GM21390 (cell line): ENCODE data around the gene ELP4.
A peak's percentile ranks its signal among the peaks of the same experiment; 100 is the strongest.
"Not testable (repeated sequence)": the region's sequence is repeated elsewhere in the genome, so short reads cannot be mapped to it uniquely, and the experiment has no call there.

Experiments
- ATAC-seq: cut with Tn5 transposase; IDR thresholded peaks from one replicate; pipeline ENCODE4 v1.9.1; 2021; ENCODE audit not compliant: unreplicated experiment

ELP4 gene

DNA sequence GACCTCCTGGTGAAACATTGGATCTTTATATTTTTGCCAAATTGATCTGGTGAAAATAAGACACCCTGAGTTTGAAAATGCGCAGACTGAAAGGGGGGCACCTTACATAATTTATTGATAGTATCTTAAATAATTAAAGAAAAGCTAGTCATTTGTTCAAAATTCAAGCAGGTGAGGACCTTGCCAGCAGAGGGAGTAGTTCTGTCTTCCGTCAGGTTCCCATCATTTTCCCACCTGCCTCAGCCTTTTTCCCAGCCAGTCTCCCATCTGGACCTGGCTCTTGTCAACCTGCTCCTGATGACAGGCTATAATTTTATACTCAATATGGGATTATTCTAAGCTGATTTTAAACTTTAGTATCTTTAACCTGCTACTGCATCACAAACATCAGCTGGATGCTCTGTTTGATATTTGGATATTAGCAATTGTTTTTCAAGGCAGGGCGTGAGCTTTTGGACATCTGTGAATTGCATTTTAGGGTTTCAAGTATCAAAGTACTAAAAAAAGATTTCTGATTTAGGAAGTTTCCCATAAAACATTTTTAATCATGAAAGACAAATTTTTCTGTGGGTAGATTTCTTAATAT lies 132.0 kb downstream of the ELP4 start:
- no peak for ATAC-seq

DNA sequence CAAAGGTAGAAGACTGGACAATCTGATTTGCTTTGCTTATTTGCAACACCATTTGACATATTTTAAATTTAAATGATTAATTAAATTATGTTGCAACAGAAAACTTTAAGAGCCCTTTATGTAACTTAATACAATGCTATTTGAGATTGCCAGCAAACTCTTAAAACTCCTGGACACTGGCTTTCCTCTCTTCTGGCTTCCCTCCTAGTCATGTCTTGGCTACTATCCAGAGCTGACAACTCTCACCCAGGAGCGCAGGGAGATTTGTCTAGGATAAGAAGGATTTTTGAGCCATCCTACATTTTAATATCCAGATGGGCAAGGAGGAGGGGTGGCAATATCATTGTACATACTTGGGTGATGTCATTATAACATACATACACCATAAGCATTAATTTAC lies 134.3 kb downstream of the ELP4 start:
- no peak for ATAC-seq

DNA sequence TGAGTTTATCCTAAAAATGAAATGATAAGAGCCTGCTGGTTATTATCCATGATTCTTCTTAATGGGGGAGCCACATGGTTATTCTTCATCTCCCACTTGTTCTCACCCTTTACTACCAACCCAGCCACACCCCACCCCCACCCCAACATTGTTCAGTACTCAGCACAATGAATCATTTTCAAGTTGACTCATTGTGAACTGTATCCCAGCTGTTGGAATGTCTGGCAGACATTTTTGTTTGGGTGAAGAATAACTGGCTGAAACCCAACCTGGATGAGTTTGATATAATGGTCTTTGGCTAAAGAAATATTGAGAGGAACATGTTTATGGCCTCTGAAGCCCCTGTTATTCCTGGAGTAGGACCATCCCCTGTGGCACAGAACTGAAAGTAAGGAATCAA lies 136.2 kb downstream of the ELP4 start:
- no peak for ATAC-seq

DNA sequence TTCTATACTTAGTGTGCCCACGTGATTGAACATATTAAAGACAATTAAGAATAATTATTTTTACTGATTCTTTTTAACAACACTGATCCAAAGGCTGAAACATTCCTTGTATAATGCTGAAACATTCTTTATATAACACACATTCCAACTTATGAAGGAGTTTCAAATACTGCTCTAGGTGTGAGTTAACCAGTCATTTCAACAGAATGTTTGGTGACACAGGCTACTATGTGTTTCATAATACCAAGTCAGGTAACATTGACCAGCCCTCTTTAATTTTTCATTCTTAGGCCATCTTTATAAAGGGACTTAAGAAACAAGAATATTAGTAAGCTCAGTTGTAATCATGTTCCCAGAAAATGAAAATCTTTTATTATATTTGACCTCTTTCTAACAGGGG lies 136.6 kb downstream of the ELP4 start:
- ATAC-seq: no peak

DNA sequence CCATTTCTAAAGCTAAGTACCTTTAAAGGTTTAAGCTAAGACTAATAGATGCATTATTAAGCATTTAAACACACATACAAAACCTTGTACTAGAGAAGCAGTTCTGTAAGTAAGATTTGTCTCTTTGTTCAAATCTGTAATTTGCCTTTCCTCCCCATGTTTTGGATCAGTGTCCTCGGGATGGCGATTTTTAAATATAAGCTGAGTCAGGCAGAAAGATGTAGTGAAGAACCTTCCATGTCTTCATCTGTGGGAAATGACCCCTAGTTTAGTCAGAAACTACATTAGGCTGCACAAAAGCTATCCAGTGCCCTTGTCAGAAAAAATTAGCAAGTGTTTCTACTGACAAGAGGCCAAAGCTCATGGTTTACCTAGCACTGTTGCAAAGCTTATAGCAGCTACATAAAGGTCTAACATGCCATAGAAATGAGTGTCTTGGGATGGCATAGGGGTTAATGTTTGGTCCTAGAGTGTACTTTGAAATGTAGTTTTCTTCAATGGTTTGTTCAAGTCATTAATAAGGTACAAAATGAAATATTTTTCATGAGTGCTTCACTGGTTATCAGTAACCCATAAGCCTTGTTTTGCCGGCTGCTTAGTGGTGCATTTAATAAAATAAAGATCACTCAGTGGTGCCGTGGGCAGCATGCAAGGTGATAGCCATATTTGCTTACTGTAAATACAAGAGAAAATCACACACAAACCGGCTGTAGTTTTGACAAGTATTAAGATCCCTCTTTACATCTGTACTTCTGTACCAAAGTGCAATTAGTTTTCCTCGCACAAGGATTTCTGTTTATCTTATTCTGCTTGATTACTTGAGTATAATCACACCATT lies 139.8 kb downstream of the ELP4 start:
- no peak for ATAC-seq

DNA sequence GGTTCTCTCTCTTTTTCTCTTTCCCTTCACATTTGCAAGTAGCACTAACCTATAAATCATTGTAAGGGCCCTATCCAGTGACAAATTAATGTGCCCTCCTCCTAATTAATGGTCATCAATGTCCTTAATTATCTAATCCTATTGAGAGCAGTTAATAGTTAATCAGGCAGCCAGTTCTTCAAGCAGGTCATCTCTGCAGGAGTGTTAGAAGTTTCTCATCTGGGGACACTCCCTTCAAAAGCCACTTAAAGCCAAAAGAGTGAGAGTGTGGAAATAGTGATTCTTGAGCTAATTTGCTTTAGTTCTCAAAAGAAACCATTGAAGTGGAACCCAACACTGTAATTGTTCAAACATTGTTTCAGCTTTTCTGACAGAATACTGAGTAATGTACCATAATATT lies 141.6 kb downstream of the ELP4 start:
- ATAC-seq: no peak

DNA sequence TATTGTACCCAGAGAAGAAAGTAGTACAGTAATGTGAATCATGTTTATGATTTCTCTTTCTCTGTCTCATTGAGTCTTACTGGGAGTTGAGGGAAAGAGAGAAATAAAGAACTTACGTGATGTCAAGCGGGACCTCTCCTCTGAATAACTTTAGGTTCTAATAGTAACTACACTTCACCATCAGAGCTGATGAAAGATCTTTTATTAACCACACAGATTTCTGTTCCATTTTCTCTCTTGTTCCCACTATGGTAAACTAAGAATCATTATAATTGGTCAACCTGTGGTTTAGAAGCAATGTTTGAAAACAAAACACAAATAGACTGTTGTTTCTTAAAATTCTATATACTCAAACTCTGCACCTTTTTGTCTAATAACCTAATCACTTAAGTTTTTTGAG lies 142.3 kb downstream of the ELP4 start:
- peak; percentile 79 for ATAC-seq

DNA sequence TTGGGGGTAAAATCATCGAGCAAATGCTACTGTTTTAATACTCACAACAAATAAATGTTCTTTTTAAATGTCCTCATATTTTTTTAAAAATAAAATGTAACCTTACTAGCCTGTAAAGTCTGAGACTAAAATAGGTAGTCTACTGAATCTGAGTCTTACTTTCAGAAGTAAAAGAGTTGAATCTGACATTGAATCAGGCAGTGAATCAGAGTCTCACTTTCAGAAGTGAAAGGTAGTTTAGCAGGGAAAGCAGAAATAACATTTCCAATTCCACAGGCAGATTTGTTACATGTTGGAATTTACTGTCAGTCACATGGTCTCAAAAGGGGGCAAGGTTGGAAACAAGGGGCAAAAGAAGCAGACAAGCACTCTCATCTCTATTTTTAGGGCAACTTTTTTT lies 143.0 kb downstream of the ELP4 start:
- ATAC-seq: peak; percentile 75

DNA sequence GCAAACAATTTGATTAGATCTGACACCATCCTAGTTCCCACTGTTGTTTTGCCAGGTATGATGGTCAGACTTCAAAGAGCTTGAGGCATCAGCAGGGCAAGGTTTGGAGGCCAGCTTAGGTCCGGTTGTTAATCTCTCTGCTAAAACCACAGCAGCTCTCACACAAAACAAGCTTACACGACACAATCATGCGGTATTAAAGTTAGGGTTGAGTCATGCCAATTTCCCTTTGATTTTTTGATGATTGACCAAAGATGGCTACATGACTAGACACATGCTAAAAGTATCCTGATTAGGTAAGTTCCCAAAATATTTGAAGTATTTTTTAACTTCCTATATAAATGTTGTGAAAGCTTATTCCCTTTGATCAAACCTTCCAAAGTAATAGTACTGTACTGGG lies 145.9 kb downstream of the ELP4 start:
- no peak for ATAC-seq

DNA sequence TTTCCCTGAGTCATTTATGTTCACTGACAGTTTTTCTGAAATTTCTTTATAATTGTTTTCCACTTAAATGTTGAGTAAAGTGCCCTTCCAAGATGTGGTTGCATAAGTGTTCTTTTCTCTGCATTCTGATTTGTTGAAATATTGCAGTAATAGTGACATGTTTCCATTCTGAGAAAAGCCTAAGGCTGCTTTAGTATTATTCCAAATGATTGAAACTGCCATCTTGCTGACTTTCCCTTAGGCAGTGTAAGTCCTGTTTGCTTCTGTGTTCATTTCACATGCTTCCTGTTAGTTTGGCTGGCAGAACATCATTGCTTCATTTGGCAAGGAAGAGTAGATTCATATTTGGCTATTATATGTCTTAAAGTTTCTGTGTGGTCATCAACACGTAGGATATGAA lies 146.5 kb downstream of the ELP4 start:
- ATAC-seq: no peak

DNA sequence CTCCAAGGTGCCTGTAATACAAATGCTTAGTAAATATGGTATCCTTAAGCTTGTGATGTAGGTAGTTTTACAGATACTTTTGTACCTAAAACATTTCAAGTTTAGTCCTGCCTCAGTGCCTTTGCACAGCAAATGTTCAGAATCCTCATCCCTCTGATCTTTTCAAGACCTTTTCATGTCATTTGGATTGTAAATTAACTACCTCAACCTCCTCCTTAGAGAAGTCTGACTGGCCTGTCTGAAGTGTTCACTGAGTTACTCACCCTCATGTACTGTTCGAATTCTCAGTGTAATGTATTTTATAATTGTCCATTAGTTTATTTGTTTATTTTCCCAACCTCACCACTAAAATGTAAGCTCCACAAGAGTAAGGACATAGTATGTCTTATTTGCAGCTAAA lies 147.5 kb downstream of the ELP4 start:
- no peak for ATAC-seq

DNA sequence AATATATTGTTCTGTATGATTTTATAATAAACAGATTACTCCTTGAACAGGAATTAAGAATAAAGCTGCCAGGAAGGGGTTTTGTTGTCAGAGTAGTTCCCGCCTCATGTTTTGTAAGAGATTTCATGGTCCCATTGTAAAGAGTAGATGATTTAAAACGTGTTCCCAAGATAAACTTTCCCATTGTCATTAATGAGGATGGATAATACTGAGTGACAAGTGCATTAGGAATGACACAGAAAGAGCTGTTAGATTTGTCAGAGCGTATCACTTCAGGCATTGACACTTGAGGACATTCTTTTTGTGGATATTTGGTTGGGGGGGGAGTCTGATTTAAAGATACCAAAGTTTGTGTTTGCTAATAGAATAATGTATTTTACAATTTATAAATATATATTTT lies 154.6 kb downstream of the ELP4 start:
- ATAC-seq: no peak

DNA sequence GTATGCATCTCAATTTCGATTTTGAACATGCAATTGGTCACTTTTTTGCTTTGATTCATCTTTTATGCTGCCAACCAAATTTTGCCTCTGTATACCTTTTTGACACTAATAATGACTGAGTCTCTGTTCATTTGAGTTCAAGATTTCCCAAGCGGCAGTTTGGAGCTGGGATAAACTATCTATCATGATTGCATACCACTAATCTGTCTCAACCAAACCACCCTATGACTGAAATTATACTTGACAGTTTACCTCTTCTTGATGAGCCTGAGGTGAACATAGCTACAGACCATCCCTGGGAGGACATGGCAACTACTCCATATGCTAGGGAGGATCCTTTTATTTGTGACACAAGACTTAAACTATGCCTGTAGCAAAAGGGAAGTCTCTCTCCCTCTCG lies 155.4 kb downstream of the ELP4 start:
- no peak for ATAC-seq

DNA sequence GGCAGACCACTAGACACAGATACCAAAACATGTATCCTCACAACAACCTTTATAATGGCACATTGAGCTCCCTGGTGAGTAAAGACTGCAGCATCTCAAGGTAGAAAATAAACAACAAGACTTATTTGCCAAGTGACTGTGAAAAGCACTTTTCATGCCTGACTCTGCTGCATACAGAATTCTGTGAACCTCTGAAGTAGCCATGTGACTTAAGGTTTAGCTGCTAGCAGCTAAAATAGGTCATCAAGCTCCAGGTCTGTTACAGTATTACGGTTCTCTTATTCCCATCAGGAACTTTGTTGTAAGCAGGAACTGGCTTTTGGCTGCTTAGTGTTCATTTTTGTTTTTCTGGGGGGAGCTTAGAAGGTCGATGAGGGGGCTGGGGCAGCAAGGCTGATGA lies 162.1 kb downstream of the ELP4 start:
- no peak for ATAC-seq

DNA sequence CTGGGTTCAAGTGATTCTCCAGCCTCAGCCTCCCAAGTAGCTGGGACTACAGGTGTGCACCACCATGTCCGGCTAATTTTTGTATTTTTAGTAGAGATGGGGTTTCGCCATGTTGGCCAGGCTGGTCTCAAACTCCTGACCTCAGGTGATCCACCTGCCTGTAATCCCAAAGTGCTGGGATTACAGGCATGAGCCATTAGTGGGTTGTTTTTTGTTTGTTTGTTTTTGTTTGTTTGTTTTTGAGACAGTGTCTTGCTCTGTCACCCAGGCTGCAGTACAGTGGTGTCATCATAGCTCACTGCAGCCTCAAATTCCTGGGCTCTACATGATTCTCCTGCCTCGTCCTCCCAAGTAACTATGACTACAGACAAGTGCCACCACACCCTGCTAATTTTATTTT lies 163.5 kb downstream of the ELP4 start:
- not testable (repeated sequence) for ATAC-seq

DNA sequence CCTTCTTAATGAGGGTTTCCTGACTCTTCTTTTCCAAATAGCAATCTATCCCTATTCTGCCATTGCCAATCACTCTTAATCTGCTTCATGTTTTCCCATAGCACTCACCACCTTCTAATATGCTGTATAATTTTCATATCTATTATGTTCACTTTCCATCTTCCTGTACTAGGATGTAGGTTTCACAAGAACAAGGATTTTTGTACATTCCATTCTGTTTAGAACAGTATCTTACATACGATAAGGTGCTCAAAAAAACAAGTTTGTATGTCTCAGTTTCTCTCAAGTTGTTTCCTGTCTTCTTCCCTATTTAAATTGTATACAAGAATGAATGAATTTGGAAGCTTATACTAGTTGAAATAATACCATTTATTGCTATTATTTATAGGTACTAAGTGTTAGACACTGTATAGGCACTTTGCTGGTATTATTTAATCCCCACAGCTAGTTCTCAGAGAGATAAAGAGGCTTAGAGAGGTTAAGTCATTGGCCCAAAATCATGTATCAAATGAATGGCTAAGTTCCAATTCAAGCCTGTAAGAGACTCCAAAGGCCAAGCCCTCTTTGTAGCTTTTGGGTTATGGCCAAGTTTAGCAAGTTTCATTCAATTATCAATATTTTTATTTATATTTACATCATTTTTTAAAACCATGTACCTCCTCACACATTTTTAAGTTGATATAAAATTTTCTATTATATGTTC lies 166.9 kb downstream of the ELP4 start:
- no peak for ATAC-seq

DNA sequence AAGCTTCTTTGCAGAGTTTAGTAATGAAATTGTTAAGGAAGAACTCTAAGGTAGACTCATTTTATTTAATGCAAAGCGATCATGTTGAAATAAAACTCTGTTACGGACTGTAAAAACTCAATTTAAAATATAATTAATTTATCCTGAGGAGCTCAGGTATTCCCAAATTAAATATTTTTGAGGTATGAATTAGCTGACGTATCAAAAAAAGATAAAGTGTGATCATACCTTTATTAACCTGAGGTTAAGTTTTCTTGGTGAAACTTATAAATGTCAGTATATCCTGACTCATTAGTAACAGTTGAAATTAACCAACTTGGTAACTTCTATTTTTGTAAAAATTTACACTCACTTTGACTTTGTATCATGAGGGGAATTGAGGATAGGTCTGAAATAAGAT lies 171.2 kb downstream of the ELP4 start:
- no peak for ATAC-seq

DNA sequence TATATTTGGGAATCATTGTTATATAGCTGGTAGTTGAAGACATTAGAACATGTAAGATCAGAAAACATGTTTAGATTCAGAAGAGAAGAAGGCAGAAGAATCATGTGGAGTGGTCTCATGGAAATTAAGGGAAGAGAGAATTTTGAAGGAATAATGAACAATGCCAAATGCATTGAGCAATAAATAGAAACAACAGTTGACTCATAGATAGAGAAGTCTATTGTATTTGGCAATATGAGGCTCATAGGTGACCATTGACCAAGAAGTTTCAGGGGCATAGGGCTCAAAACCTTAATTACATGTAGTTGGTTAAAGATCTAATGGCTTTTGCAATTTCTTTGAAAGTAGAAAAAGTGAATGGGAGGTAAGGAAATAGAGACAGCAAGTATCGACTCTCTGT lies 177.7 kb downstream of the ELP4 start:
- no peak for ATAC-seq

DNA sequence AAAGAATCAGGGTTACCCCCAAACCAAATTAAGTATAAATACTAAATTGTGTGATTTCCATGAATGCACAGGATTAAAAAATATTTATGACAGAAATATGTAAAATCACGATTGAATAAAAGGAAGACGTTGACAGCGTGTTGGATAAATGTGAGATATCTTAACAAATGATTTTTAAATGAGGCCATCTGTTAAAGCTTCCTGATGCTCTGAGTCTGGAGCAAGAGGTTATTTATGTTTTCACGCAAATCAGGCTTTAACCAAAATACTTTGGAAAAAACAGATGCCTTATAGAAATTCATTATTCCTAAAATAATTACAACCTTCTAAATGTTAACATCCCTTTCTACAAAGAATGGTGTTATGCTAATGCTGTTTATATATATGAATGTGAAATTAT lies 178.3 kb downstream of the ELP4 start:
- ATAC-seq: no peak

DNA sequence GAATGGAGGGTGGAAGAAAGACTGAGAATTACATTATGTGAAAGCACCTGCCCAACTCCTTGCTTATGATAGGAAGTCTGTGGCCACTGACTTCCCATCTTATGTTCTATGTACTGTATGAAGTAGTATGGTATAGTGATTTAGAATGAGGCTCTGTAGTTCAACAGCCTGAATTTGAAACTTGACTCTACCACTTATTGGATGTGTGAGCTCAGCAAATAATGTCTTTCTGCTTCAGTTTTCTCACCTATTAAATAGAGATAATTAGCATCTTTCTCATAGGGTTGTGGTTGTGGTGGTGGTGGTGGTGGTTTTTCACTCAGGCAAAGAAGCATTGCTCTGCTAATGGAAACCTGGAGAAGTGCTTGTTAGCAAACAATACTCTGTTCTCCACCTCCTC lies 180.0 kb downstream of the ELP4 start:
- ATAC-seq: no peak

DNA sequence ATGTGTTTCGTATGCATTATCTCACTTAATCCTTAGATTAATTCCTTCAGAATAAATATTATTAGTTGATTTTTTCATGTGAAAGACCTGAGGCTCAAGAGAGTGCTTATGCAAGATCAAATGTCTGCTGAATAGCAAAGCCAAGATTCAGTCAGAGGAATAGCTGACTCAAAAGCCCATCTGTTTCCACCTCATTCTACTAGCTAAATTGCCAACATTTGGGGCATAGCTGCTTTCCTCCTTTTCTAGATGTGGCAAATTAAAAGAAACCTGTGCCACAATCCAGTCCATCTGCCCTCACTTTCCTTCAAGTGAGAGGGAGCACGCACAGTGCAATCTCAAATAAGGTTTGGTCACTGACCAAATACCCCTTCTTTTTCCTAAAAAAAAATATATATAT lies 180.5 kb downstream of the ELP4 start:
- no peak for ATAC-seq

DNA sequence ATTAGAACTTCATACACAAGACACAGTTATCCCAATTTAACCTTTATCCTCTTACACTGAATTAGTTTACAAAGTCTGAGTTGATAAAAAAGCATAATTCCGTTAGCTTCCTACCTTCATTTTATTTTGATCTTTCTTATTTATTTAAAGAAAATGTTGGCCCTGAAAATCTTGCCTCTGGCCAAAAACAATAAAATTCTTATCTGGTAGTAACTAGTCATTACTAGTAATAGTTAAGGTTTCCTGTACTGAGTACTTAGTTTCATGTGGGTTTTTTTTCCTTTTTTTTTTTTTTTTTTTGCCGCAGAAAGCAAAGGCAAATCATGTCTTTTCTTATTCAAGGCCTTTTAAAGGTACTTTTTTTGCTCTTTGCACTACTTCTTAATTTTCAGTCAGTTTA lies 180.9 kb downstream of the ELP4 start:
- ATAC-seq: no peak
